H1 (cell line): Measurements from ENCODE around the gene VWA5A.

Source experiments
- BRCA1 ChIP-seq: IDR thresholded peaks from 2 replicates; pipeline ENCODE4 v1.6.1; 2012; ENCODE audit warnings: low read depth, low read length, improper control_type of control experiment
- CEBPB ChIP-seq: IDR thresholded peaks from 2 replicates; pipeline ENCODE4 v1.6.1; 2012; ENCODE audit warnings: low read depth, low read length
- EZH2 ChIP-seq: fragments of 200-600 bp; sonication (generic); IDR thresholded peaks from 2 replicates; pipeline ENCODE4 v1.7.1; 2012; ENCODE audit warnings: low read depth, mild to moderate bottlenecking, moderate library complexity, low read length, inconsistent platforms; ENCODE audit not compliant: severe bottlenecking
- GABPA ChIP-seq: IDR thresholded peaks from 2 replicates; pipeline ENCODE4 v1.6.1; 2011; ENCODE audit warnings: mild to moderate bottlenecking, low read length, moderate library complexity, borderline replicate concordance; ENCODE audit not compliant: insufficient read depth
- KDM5A ChIP-seq: fragments of 200-600 bp; IDR thresholded peaks from 2 replicates; pipeline ENCODE4 v1.7.1; 2012; ENCODE audit warnings: mild to moderate bottlenecking, low read length, inconsistent platforms, mixed read lengths
- POLR2A ChIP-seq, 2 experiments: IDR thresholded peaks; 1 replicate in 1 of 2; 2 replicates in 1 of 2; pipeline ENCODE4 v1.6.1; 2011; ENCODE audit warnings: low read depth in 2 of 2, low read length in 2 of 2, mild to moderate bottlenecking in 2 of 2; ENCODE audit errors: control extremely low read depth in 1 of 2
- SP1 ChIP-seq: IDR thresholded peaks from 2 replicates; pipeline ENCODE4 v1.6.1; 2011; ENCODE audit warnings: low read depth, low read length
- TF ChIP-seq, protein P1 (sequence below): IDR thresholded peaks from 2 replicates; pipeline ENCODE4 v1.6.1; 2011; ENCODE audit warnings: low read depth, mild to moderate bottlenecking, low read length; ENCODE audit not compliant: insufficient read depth
- TF ChIP-seq, protein P2 (sequence below), 3 experiments: IDR thresholded peaks; 1 replicate in 2 of 3; 2 replicates in 1 of 3; pipeline versions ENCODE4 v1.5.1 to v1.6.1; 2011; ENCODE audit warnings: low read length in 3 of 3, mild to moderate bottlenecking in 3 of 3, inconsistent platforms in 2 of 3, low read depth in 1 of 3, moderate library complexity in 1 of 3; ENCODE audit not compliant: insufficient read depth in 1 of 3; ENCODE audit errors: control extremely low read depth in 1 of 3

DNA sequence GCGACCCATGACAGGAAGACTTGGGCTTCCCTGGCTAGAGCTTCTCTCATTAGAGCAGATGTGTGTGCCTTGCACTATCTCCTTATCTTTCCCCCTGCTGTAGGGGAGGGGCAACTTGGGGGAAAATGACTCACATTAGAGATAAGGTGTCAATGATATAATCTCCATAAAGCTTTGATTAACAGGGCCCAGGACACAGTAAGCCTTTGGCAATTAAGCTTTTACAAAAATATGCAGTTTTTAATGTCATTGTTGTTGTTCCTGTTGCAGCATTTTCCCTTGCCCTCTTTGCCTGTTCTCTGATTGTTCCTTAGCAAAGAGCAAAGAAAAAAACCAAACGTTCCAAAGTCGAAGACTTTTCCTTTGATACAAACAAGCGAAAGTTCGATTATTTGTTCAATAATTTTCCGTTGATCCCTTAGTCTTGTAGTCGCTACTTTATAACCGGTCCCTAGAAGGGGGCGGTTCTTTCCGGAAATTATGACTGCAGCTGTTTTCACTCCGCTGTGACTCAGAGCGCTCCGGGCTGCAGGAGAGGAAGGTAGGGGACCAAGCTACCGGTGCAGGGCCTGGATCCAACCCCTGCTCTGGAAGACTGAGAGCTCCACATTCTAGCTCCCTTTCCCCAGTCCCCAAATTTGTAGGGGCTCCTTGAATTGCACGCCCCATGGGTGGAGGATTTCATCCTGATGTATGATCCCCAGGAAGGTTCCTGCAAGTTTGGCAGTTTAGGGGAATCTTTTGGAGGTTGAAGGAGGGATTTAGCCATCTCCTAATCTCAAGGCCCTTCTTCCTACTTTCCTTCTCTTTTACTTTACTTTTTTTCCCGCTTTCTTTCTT is at the start of gene VWA5A:
- TF ChIP-seq, protein P1, sequence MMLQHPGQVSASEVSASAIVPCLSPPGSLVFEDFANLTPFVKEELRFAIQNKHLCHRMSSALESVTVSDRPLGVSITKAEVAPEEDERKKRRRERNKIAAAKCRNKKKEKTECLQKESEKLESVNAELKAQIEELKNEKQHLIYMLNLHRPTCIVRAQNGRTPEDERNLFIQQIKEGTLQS = no peak
- TF ChIP-seq, protein P2, sequence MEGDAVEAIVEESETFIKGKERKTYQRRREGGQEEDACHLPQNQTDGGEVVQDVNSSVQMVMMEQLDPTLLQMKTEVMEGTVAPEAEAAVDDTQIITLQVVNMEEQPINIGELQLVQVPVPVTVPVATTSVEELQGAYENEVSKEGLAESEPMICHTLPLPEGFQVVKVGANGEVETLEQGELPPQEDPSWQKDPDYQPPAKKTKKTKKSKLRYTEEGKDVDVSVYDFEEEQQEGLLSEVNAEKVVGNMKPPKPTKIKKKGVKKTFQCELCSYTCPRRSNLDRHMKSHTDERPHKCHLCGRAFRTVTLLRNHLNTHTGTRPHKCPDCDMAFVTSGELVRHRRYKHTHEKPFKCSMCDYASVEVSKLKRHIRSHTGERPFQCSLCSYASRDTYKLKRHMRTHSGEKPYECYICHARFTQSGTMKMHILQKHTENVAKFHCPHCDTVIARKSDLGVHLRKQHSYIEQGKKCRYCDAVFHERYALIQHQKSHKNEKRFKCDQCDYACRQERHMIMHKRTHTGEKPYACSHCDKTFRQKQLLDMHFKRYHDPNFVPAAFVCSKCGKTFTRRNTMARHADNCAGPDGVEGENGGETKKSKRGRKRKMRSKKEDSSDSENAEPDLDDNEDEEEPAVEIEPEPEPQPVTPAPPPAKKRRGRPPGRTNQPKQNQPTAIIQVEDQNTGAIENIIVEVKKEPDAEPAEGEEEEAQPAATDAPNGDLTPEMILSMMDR (IDR thresholded peaks at IDR 0.05; ENCODE audit: control extremely low read depth in 1 of 3, insufficient read depth in 1 of 3, low read depth in 1 of 3, low read length in 3 of 3) = no peak
- TF ChIP-seq SP1 = peak; percentile 71
- TF ChIP-seq POLR2A (IDR thresholded peaks at IDR 0.05; ENCODE audit: control extremely low read depth in 1 of 2, low read depth in 2 of 2, low read length in 2 of 2) = peak; percentile 48 to 81
- TF ChIP-seq BRCA1 = no peak
- TF ChIP-seq KDM5A = no peak
- TF ChIP-seq GABPA = no peak
- no peak for TF ChIP-seq EZH2
- TF ChIP-seq CEBPB = no peak
